ENCODE results near the gene CHST6.
"Not testable (repeated sequence)": the region's sequence is repeated elsewhere in the genome, so short reads cannot be mapped to it uniquely, and the experiment has no call there.

CHST6 gene

GRCh38 chr16:75432828-75433731 is 62.2 kb downstream of the CHST6 start, which contains the start of gene CFDP1:
CFDP1 (minus strand) TSS chr16:75433503; CDS start chr16:75433352, 151 bp downstream.
- DNase-seq = peak; percentile 74

- DNase-seq = no peak
These were observed 65.4 kb downstream of the CHST6 start for GRCh38 chr16:75429621-75430403.

- not testable (repeated sequence) for DNase-seq
These were observed 68.7 kb downstream of the CHST6 start for GRCh38 chr16:75426524-75426923.

- not testable (repeated sequence) for DNase-seq
These were observed 71.0 kb downstream of the CHST6 start for GRCh38 chr16:75424105-75424762.

- DNase-seq = no peak
These were observed 71.5 kb downstream of the CHST6 start for GRCh38 chr16:75423723-75424104.

All from NCI-H1436 treated with DMSO at 0.1 percent for 48 hours (cell line).